Naive B cell (primary cell): ENCODE measurements around the gene WDR81. TPM values are rescaled to one million over a fixed set of nuclear protein-coding genes. Genes with fewer than 3 reads are reported as not detected.
"Not testable (repeated sequence)": the region's sequence is repeated elsewhere in the genome, so short reads cannot be mapped to it uniquely, and the experiment has no call there.

ENCODE experiments used
- ATAC-seq, 2 donors: fragments of 150-1000 bp; cut with Tn5 transposase; 2 replicates each; pipeline ENCODE4 v1.10.0; 2021; ENCODE audit warnings: low read depth in 2 of 2, mild to moderate bottlenecking in 2 of 2, moderate library complexity in 2 of 2
- DNase-seq: peaks from one replicate; pipeline ENCODE4 v3.0.0; 2022
- H3K27ac Mint-ChIP-seq, 6 donors: one replicate each; pipeline ENCODE4 v1.8.0; 2020 to 2022; ENCODE audit warnings: mild to moderate bottlenecking in 6 of 6, mixed read lengths in 6 of 6, moderate library complexity in 5 of 6, inconsistent platforms in 2 of 6
- H3K27me3 Mint-ChIP-seq, 3 donors: one replicate each; pipeline ENCODE4 v1.8.0; 2021 to 2022; ENCODE audit warnings: mixed read lengths in 3 of 3, mild to moderate bottlenecking in 1 of 3
- H3K36me3 Mint-ChIP-seq, 2 donors: one replicate each; pipeline ENCODE4 v1.8.0; 2020 to 2022; ENCODE audit warnings: mixed read lengths in 2 of 2, inconsistent platforms in 1 of 2, mild to moderate bottlenecking in 1 of 2
- H3K4me1 Mint-ChIP-seq, 3 donors: one replicate each; pipeline ENCODE4 v1.8.0; 2020 to 2022; ENCODE audit warnings: mixed read lengths in 3 of 3, inconsistent platforms in 1 of 3, mild to moderate bottlenecking in 1 of 3, moderate library complexity in 1 of 3
- H3K4me3 Mint-ChIP-seq, 8 donors: one replicate each; pipeline ENCODE4 v1.8.0; 2020 to 2022; ENCODE audit warnings: mild to moderate bottlenecking in 8 of 8, mixed read lengths in 8 of 8, moderate library complexity in 8 of 8, inconsistent platforms in 2 of 8
- H3K9me3 Mint-ChIP-seq, 7 donors: one replicate each; pipeline ENCODE4 v1.8.0; 2020 to 2022; ENCODE audit warnings: mixed read lengths in 7 of 7, mild to moderate bottlenecking in 5 of 7, inconsistent platforms in 2 of 7, moderate library complexity in 1 of 7
- polyA plus RNA-seq, 6 donors: library from polyadenylated mRNA; unstranded; fragments of 300-500 nt; fragmentation: Illumina TruSeq; gene quantifications; one replicate each; pipeline ENCODE4 v1.2.3, GENCODE V29; 2021; ENCODE audit warnings: low read depth in 6 of 6

WDR81 gene
- polyA plus RNA-seq, 6 donors from 2014 or later: 2.1 to 19.1 (median 9.9) TPM

GRCh38 chr17:1715803-1716075 is 8.8 kb upstream of the WDR81 start:
- H3K27ac Mint-ChIP-seq: peak overlapping the region; percentile 28 to 99 (median 91)
- H3K9me3 Mint-ChIP-seq: no peaks in the 10 kb centered on the region
- H3K36me3 Mint-ChIP-seq: peaks cover 0 to 8% of the 10 kb centered on the region in 2 donors
- ATAC-seq (no peak), DNase-seq (no peak)
- H3K4me3 Mint-ChIP-seq: peak overlapping the region; percentile 91 to 97 (median 96)
- H3K27me3 Mint-ChIP-seq: peaks cover 30 to 49% (median 41%) of the 10 kb centered on the region in 3 donors
- peaks cover 28 to 33% (median 32%) of the 10 kb centered on the region in 3 donors for H3K4me1 Mint-ChIP-seq

- Mint-ChIP-seq H3K36me3 (peaks cover 0 to 8% of the 10 kb centered on the region in 2 donors), H3K4me1 (peaks cover 29 to 33% (median 31%) of the 10 kb centered on the region in 3 donors), H3K4me3 (peak overlapping the region; percentile 91 to 97 (median 96))
Observed at GRCh38 chr17:1716076-1716911, 8.2 kb upstream of the WDR81 start.

DNA sequence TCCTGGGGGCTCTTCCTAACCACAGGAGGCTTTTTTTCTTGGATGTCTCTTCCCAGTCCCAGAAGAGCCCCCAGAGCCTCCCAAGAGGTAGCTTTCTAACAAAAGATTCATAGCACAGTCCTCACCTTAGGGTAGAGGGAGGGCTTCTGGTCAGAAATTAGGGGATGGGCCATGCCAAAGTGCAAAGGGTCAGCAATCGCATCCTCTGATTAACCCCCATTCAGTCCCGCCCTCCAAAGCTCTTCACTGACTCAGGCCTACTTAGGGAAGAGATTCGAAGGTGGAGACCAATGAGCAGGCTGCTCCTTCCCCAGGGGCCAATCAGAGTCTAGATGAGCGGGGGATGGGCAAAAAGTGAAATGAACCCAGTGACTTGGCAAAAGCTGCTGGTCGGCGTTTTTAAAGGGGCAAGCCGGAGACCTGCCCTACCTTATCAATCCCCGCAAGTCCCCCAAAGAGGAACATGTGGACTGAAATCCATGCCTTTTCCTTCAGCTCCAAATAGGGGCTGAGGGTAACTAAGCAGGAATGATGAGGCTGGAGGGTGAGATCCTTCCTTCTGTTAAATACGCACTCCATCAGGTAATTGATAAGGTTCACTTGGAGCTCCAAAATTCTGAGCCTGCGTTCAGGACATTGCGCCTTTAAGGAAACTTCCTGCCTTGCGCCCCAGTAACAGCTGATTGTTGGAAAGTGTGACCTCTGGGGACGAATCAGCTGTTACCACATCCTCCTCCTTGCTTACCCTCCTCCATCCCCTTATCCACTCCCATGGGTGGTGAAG is 7.4 kb upstream of the WDR81 start:
- peak; percentile 34 to 45 for ATAC-seq
- H3K36me3 Mint-ChIP-seq: peaks cover 0 to 2% of the 10 kb centered on the region in 2 donors
- H3K27ac Mint-ChIP-seq: peak overlapping the region; percentile 74 to 98 (median 92)
- no peaks in the 10 kb centered on the region for H3K9me3 Mint-ChIP-seq
- H3K4me1 Mint-ChIP-seq: peaks cover 29 to 34% (median 31%) of the 10 kb centered on the region in 3 donors
- H3K4me3 Mint-ChIP-seq: peak overlapping the region; percentile 91 to 97 (median 96)
- DNase-seq: peak; percentile 82
- peaks cover 17 to 36% (median 28%) of the 10 kb centered on the region in 3 donors for H3K27me3 Mint-ChIP-seq

More at GRCh38 chr17:1716076-1716911, 8.2 kb upstream of the WDR81 start:
- ATAC-seq (peak; percentile 81 to 84), DNase-seq (peak; percentile 100)
- peaks cover 25 to 44% (median 36%) of the 10 kb centered on the region in 3 donors for H3K27me3 Mint-ChIP-seq
- H3K9me3 Mint-ChIP-seq: no peaks in the 10 kb centered on the region
- H3K27ac Mint-ChIP-seq: peak overlapping the region; percentile 89 to 99 (median 96)

GRCh38 chr17:1718362-1719165 is 5.9 kb upstream of the WDR81 start:
- Mint-ChIP-seq H3K27ac (peak overlapping the region in 1 of 6 donors; percentile 18), H3K9me3 (no peaks in the 10 kb centered on the region), H3K4me1 (peaks cover 37 to 48% (median 39%) of the 10 kb centered on the region in 3 donors), H3K4me3 (peak overlapping the region in 7 of 8 donors; percentile 53 to 97 (median 59)), H3K27me3 (peaks cover 7 to 21% (median 16%) of the 10 kb centered on the region in 3 donors), H3K36me3 (no peaks in the 10 kb centered on the region)
- no peak for ATAC-seq
- no peak for DNase-seq

DNA sequence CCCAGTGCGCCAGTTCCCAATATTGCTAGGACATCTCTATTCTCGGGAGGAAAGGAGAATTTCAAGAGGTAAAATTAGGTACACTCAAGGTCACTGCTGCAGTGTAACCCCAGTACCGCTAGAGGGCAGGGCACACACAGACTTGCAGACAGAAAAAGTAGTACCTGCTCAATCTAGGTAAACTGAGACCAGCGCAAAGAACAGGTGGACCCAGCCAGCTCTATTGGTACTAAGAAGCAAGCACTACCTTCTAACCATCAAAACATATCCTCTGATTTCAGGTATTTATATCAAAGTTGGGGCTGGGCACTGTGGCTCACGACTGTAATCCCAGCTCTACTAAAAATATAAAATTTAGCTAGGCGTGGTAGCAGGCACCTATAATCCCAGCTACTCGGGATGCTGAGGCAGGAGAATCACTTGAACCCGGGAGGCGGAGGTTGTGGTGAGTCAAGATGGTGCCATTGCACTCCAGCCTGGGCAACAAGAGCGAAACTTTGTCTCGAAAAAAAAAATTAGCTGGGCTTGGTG is 3.6 kb upstream of the WDR81 start:
- H3K27me3 Mint-ChIP-seq: peaks cover 0 to 3% (median 0%) of the 10 kb centered on the region in 3 donors
- ATAC-seq (no peak), DNase-seq (peak; percentile 62)
- peak overlapping the region in 4 of 8 donors; percentile 56 to 87 (median 78) for H3K4me3 Mint-ChIP-seq
- H3K36me3 Mint-ChIP-seq: no peaks in the 10 kb centered on the region
- H3K27ac Mint-ChIP-seq: peak overlapping the region in 5 of 6 donors; percentile 4 to 72 (median 34)
- H3K4me1 Mint-ChIP-seq: peaks cover 36 to 55% (median 38%) of the 10 kb centered on the region in 3 donors
- no peaks in the 10 kb centered on the region for H3K9me3 Mint-ChIP-seq

GRCh38 chr17:1722022-1722421 is 2.5 kb upstream of the WDR81 start:
- not testable (repeated sequence) for H3K27me3 Mint-ChIP-seq, DNase-seq, ATAC-seq, H3K36me3 Mint-ChIP-seq, H3K9me3 Mint-ChIP-seq
- H3K27ac Mint-ChIP-seq: peak overlapping the region in 4 of 6 donors; percentile 94 to 97 (median 96)
- H3K4me1 Mint-ChIP-seq: peaks cover 27 to 48% (median 28%) of the 10 kb centered on the region in 3 donors
- H3K4me3 Mint-ChIP-seq: peak overlapping the region in 1 of 8 donors; percentile 86

DNA sequence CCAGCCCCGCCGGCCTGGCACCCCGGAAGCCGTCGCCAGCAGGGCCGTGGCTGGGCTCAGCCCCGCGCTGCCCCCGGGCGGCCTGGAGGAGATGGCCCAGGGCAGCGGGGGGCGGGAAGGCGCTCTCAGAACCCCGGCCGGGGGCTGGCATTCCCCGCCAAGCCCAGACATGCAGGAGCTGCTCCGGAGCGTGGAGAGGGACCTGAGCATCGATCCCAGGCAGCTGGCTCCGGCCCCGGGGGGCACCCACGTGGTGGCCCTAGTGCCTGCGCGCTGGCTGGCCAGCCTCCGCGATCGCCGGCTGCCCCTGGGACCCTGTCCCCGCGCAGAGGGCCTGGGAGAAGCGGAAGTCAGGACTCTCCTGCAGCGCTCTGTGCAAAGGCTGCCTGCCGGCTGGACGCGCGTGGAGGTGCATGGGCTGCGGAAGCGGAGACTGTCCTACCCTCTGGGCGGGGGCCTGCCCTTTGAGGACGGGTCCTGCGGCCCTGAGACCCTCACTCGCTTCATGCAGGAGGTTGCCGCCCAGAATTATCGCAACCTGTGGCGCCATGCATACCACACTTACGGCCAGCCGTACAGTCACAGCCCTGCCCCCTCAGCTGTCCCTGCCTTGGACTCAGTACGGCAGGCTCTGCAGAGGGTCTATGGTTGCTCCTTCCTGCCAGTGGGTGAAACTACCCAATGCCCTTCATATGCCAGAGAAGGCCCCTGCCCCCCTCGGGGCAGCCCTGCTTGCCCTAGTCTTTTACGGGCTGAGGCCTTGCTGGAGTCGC is 551 bp downstream of the WDR81 start:
- Mint-ChIP-seq H3K36me3 (peaks cover 0 to 10% of the 10 kb centered on the region in 2 donors), H3K9me3 (no peaks in the 10 kb centered on the region), H3K27ac (peak overlapping the region in 4 of 6 donors; percentile 75 to 91 (median 82)), H3K4me1 (peaks cover 34 to 47% (median 35%) of the 10 kb centered on the region in 3 donors), H3K27me3 (no peaks in the 10 kb centered on the region), H3K4me3 (peak overlapping the region; percentile 76 to 92 (median 82))
- DNase-seq (no peak), ATAC-seq (peak; percentile 37 to 39)

DNA sequence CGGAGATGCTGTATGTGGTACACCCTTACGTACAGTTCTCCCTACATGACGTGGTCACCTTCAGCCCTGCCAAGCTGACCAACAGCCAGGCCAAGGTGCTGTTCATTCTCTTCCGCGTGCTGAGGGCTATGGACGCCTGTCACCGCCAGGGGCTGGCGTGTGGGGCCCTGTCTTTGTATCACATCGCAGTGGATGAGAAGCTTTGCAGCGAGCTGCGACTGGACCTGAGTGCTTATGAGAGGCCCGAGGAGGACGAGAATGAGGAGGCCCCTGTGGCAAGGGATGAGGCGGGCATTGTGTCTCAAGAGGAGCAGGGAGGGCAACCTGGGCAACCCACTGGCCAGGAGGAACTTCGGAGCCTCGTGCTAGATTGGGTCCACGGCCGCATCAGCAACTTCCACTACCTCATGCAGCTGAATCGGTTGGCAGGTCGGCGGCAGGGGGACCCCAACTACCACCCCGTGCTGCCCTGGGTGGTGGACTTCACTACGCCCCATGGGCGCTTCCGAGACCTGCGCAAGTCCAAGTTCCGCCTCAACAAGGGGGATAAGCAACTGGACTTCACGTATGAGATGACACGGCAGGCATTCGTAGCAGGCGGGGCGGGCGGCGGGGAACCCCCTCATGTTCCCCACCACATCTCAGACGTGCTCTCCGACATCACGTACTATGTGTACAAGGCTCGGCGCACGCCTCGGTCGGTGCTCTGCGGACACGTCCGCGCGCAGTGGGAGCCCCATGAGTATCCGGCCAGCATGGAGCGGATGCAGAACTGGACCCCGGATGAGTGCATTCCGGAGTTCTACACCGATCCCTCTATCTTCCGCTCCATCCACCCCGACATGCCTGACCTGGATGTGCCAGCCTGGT is 1.4 kb downstream of the WDR81 start:
- H3K27ac Mint-ChIP-seq: peak overlapping the region in 5 of 6 donors; percentile 30 to 91 (median 78)
- no peaks in the 10 kb centered on the region for H3K9me3 Mint-ChIP-seq
- H3K27me3 Mint-ChIP-seq: no peaks in the 10 kb centered on the region
- H3K4me3 Mint-ChIP-seq: peak overlapping the region; percentile 76 to 92 (median 82)
- ATAC-seq (no peak), DNase-seq (no peak)
- peaks cover 0 to 11% of the 10 kb centered on the region in 2 donors for H3K36me3 Mint-ChIP-seq
- H3K4me1 Mint-ChIP-seq: peaks cover 33 to 39% (median 34%) of the 10 kb centered on the region in 3 donors

DNA sequence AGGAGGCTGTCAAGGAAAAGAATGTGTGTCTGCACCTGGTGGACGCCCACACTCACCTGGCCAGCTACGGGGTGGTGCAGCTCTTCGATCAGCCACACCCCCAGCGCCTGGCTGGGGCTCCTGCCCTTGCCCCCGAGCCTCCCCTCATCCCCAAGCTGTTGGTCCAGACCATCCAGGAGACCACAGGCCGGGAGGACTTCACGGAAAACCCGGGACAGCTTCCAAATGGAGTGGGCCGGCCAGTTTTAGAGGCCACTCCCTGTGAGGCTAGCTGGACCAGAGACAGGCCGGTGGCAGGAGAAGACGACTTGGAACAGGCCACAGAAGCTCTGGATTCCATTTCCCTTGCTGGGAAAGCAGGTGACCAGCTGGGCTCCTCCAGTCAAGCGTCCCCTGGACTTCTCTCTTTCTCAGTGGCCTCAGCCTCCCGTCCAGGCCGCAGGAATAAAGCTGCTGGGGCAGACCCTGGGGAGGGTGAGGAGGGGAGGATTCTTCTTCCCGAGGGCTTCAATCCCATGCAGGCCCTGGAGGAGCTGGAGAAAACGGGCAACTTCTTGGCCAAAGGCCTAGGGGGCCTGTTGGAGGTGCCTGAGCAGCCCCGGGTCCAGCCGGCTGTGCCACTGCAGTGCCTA is 2.2 kb downstream of the WDR81 start:
- H3K27ac Mint-ChIP-seq: peak overlapping the region in 1 of 6 donors; percentile 30
- H3K4me1 Mint-ChIP-seq: peaks cover 32 to 37% (median 34%) of the 10 kb centered on the region in 3 donors

DNA sequence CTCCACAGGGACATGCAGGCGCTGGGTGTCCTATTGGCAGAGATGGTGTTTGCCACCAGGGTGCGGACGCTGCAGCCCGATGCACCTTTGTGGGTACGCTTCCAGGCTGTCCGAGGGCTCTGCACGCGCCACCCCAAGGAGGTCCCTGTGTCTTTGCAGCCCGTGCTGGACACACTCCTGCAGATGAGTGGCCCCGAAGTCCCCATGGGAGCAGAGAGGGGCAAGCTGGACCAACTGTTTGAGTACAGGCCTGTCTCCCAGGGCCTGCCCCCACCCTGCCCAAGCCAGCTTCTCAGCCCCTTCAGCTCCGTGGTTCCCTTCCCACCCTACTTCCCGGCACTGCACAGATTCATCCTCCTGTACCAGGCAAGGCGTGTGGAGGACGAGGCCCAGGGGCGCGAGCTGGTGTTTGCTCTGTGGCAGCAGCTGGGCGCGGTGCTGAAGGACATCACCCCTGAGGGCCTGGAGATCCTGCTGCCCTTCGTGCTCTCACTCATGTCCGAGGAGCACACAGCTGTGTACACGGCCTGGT is 2.8 kb downstream of the WDR81 start:
- Mint-ChIP-seq H3K4me3 (peak overlapping the region in 1 of 8 donors; percentile 57), H3K4me1 (peaks cover 32 to 39% (median 37%) of the 10 kb centered on the region in 3 donors), H3K9me3 (no peaks in the 10 kb centered on the region), H3K36me3 (peaks cover 0 to 11% of the 10 kb centered on the region in 2 donors), H3K27me3 (no peaks in the 10 kb centered on the region), H3K27ac (no peak overlapping the region)
- ATAC-seq (no peak), DNase-seq (no peak)

More for the DNA sequence above, 2.2 kb downstream of the WDR81 start:
- Mint-ChIP-seq H3K27me3 (no peaks in the 10 kb centered on the region), H3K9me3 (no peaks in the 10 kb centered on the region), H3K4me3 (no peak overlapping the region), H3K36me3 (peaks cover 0 to 11% of the 10 kb centered on the region in 2 donors)
- ATAC-seq (no peak), DNase-seq (no peak)
